A673 (cell line): ENCODE data around the gene ZSCAN10.

Experiments
- EZH2 ChIP-seq: fragments of 200-600 bp; sonication (generic); IDR thresholded peaks from 2 replicates; pipeline ENCODE4 v1.6.1; 2017; ENCODE audit warnings: borderline replicate concordance, low read depth, mild to moderate bottlenecking, mixed read lengths, antibody characterized with exemption, low read length; ENCODE audit not compliant: poor library complexity, severe bottlenecking
- TF ChIP-seq, protein P1 (sequence below): fragments of 300-800, 200-600 bp; sonication (generic); conservative IDR thresholded peaks from 2 replicates; pipeline ENCODE4 v1.5.1; 2017; ENCODE audit warnings: low read depth, mild to moderate bottlenecking, antibody characterized with exemption, low read length, moderate library complexity, mixed read lengths

DNA sequence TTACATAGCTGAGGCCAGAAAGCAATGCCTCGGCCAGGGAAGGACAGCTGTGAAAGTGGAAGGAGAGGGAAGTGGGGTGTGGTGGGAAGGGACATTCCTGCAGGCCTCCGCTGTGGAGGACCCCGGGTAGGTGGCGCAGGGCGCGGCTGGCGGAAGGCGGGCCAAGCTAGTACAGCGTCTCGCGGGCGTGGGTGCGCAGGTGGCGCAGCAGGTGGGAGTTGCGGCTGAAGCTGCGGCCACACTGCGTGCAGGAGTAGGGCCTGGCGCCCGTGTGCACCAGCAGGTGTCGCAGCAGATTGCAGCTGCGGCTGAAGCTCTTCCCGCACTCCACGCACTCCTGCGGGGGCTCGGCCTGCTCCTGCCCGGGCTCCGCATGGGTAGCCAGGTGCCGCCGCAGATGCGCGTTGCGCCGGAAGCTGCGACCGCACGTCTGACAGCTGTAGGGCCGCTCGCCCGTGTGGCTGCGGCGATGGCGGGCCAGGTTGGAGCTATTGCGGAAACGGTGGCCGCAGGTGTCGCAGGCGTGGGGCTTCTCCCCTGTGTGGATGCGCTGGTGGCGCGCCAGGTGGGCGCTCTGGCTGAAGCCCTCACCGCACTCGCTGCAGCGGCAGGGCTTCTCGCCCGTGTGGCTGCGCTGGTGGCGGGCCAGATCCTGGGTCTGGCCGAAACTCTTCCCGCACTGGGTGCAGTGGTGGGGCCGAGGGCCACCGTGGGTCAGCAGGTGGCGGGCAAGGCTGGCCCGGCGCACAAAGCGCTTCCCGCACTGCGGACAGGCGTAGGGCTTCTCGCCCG is 10.0 kb downstream of the ZSCAN10 start:
- TF ChIP-seq, protein P1, sequence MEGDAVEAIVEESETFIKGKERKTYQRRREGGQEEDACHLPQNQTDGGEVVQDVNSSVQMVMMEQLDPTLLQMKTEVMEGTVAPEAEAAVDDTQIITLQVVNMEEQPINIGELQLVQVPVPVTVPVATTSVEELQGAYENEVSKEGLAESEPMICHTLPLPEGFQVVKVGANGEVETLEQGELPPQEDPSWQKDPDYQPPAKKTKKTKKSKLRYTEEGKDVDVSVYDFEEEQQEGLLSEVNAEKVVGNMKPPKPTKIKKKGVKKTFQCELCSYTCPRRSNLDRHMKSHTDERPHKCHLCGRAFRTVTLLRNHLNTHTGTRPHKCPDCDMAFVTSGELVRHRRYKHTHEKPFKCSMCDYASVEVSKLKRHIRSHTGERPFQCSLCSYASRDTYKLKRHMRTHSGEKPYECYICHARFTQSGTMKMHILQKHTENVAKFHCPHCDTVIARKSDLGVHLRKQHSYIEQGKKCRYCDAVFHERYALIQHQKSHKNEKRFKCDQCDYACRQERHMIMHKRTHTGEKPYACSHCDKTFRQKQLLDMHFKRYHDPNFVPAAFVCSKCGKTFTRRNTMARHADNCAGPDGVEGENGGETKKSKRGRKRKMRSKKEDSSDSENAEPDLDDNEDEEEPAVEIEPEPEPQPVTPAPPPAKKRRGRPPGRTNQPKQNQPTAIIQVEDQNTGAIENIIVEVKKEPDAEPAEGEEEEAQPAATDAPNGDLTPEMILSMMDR = no peak
- TF ChIP-seq EZH2 = no peak
